Measurements from ENCODE around the gene RNU2-1. TPM values are rescaled to one million over a fixed set of nuclear protein-coding genes. Genes with fewer than 3 reads are reported as not detected.

The RNU2-1 gene
- total RNA-seq, 1 donor: not detected

DNA sequence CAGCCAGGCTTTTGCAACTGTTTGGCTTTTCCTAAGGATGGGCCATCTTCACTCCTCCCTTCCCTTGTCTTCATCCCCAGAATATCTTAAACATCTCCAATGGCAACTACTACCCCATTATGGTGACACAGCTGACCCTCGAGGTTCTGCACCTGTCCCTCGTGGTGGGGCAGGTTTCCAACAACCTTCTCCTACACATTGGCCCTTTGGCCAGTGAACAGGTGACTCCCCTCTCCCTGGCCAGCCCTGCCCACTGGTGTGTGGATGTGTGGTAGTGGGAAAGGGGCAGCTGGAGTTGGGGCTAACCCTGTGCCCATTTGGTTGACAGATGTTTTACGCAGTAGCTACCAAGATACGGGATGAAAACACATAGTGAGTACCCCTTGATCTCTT is 17.4 kb downstream of the RNU2-1 start:
- no peak overlapping the region for H3K4me3 ChIP-seq (ENCODE audit: low read depth, low read length)
- TF ChIP-seq, protein P1, sequence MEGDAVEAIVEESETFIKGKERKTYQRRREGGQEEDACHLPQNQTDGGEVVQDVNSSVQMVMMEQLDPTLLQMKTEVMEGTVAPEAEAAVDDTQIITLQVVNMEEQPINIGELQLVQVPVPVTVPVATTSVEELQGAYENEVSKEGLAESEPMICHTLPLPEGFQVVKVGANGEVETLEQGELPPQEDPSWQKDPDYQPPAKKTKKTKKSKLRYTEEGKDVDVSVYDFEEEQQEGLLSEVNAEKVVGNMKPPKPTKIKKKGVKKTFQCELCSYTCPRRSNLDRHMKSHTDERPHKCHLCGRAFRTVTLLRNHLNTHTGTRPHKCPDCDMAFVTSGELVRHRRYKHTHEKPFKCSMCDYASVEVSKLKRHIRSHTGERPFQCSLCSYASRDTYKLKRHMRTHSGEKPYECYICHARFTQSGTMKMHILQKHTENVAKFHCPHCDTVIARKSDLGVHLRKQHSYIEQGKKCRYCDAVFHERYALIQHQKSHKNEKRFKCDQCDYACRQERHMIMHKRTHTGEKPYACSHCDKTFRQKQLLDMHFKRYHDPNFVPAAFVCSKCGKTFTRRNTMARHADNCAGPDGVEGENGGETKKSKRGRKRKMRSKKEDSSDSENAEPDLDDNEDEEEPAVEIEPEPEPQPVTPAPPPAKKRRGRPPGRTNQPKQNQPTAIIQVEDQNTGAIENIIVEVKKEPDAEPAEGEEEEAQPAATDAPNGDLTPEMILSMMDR (IDR thresholded peaks at IDR 0.05; ENCODE audit: insufficient read depth, low read depth, low read length): no peak
- DNase-seq (ENCODE audit: low read depth): no peak

DNA sequence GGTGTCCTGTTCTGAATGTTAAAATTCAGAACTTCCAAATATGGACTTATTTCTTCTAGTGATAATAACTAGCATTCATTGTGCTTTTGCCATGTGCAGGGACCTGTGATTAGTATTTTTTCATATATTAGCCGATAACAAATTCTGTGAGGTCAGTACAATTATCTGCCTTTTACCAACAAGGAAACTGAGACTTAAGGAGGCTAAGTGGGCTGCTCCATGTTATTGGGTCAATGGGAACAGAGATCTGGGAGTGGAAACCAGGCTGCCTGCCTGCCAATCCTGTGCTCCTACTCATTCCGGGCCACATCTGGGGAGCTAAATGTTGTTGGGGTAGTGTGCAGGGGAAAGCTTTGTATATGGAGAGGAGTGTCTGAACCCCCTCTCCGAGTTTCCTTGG is 18.4 kb downstream of the RNU2-1 start:
- no peak overlapping the region for H3K4me3 ChIP-seq (ENCODE audit: low read depth, low read length)
- TF ChIP-seq, protein P1 (IDR thresholded peaks at IDR 0.05; ENCODE audit: insufficient read depth, low read depth, low read length): no peak
- no peak for DNase-seq (ENCODE audit: low read depth)

- DNase-seq (ENCODE audit: low read depth): no peak
Observed at GRCh38 chr17:43213545-43213944, 20.2 kb downstream of the RNU2-1 start.

GRCh38 chr17:43212641-43213490 is 20.9 kb downstream of the RNU2-1 start:
- peak; percentile 8 for DNase-seq (ENCODE audit: low read depth)
- H3K4me3 ChIP-seq (ENCODE audit: low read depth, low read length): peak overlapping the region; percentile 79
- TF ChIP-seq, protein P1 (IDR thresholded peaks at IDR 0.05; ENCODE audit: insufficient read depth, low read depth, low read length): no peak

More at GRCh38 chr17:43213545-43213944, 20.2 kb downstream of the RNU2-1 start:
- TF ChIP-seq, protein P1 (IDR thresholded peaks at IDR 0.05; ENCODE audit: insufficient read depth, low read depth, low read length): no peak
- H3K4me3 ChIP-seq (ENCODE audit: low read depth, low read length): no peak overlapping the region

GRCh38 chr17:43211480-43212402 is 22.0 kb downstream of the RNU2-1 start, which contains the start of gene TMEM106A:
TSS of gene TMEM106A (plus strand) at chr17:43211875. CDS start at chr17:43213042, 1,167 bp downstream.
- TF ChIP-seq, protein P1 (IDR thresholded peaks at IDR 0.05; ENCODE audit: insufficient read depth, low read depth, low read length): peak; percentile 43
- DNase-seq (ENCODE audit: low read depth): peak; percentile 93
- peak within 1 kb of the TSS; percentile 79 for H3K4me3 ChIP-seq (ENCODE audit: low read depth, low read length)

DNA sequence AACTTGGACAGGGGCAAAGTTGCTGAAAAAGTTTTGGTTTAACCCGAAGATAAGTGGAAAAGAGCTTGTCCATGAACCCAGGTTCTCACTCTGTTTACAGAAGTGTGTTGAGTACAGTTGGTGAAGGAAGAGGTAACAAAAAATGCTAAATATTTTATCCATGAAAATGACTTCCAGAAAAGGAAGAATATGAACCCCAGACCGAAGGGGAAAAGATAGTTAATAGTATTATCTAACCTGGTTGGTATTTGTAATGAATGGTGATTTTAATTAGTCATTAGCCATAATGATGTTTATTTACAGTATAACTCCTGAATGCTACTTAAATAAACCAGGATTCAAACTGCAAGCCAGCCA is 22.7 kb downstream of the RNU2-1 start:
- TF ChIP-seq, protein P1 (IDR thresholded peaks at IDR 0.05; ENCODE audit: insufficient read depth, low read depth, low read length): no peak
- peak overlapping the region; percentile 79 for H3K4me3 ChIP-seq (ENCODE audit: low read depth, low read length)
- peak; percentile 8 for DNase-seq (ENCODE audit: low read depth)

Measured in fibroblast of villous mesenchyme (primary cell).